Activated naive CD4-positive, alpha-beta T cell treated with anti-CD3 and anti-CD28 coated beads for 36 hours (primary cell): ENCODE measurements around the gene PRR15. TPM values are rescaled to one million over a fixed set of nuclear protein-coding genes. Genes with fewer than 3 reads are reported as not detected.

Experiments
- CTCF ChIA-PET: fragments of 350-600 bp; sonication (Branson Sonifier 250); formaldehyde crosslinking; loops from one replicate; lab custom pipeline; 2021; ENCODE audit warnings: antibody characterized with exemption; lab: Charles Lee
- DNase-seq: peaks from one replicate; pipeline ENCODE4 v3.0.0-alpha.2; 2020
- H3K27ac Mint-ChIP-seq: one replicate; pipeline ENCODE4 v1.8.0; 2021; ENCODE audit warnings: mild to moderate bottlenecking, mixed read lengths
- H3K27me3 Mint-ChIP-seq: one replicate; pipeline ENCODE4 v1.8.0; 2021; ENCODE audit warnings: low read depth, mixed read lengths
- H3K36me3 Mint-ChIP-seq: one replicate; pipeline ENCODE4 v1.8.0; 2021; ENCODE audit warnings: low read depth, mixed read lengths
- H3K4me1 Mint-ChIP-seq: one replicate; pipeline ENCODE4 v1.8.0; 2021; ENCODE audit warnings: low read depth, mixed read lengths
- H3K4me3 Mint-ChIP-seq: one replicate; pipeline ENCODE4 v1.8.0; 2021; ENCODE audit warnings: mild to moderate bottlenecking, moderate library complexity, mixed read lengths
- H3K9me3 Mint-ChIP-seq: one replicate; pipeline ENCODE4 v1.8.0; 2021; ENCODE audit warnings: mixed read lengths
- intact Hi-C: fragments of 100-400 bp; cut with micrococcal nuclease; formaldehyde crosslinking; loops from one replicate; pipeline ENCODE4 v1.15.1; 2023
- total RNA-seq, 2 experiments: library from RNA; stranded (reverse); gene quantifications; one replicate each; pipeline ENCODE4 v1.2.3, GENCODE V29; 2021

Gene PRR15
- total RNA-seq, 2 experiments from 2014 or later = not detected

DNA sequence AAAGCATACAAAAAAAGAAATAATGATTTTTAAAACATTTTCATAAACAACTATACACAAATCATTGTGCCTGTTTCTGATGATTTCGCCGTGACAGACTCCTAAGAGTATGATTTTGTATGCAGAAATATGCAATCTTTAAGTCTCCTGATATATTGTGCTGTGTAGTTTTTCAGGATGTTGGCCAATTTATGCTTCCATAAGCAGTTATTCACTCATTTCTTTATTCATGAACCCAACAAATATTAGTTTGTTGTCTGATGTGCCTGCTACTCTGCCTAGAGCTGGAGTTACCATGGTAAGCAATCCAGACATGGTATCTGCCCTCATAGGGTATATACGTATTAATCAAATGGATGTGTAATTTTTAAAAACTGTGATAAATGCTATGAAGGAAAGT lies 40.4 kb downstream of the PRR15 start:
- no peak overlapping the region for H3K4me3 Mint-ChIP-seq
- intact Hi-C loops = no loop called here
- H3K9me3 Mint-ChIP-seq = peaks cover 2% of the 10 kb centered on the region
- peaks cover 2% of the 10 kb centered on the region for H3K27me3 Mint-ChIP-seq
- H3K36me3 Mint-ChIP-seq = no peaks in the 10 kb centered on the region
- no peak overlapping the region for H3K27ac Mint-ChIP-seq
- CTCF ChIA-PET = interaction anchor here (0.6 kb wide), 1 partner anchor 11 kb away, joined by 3 read pairs; no protein-coding TSS in a partner anchor
- DNase-seq = no peak
- no peaks in the 10 kb centered on the region for H3K4me1 Mint-ChIP-seq

DNA sequence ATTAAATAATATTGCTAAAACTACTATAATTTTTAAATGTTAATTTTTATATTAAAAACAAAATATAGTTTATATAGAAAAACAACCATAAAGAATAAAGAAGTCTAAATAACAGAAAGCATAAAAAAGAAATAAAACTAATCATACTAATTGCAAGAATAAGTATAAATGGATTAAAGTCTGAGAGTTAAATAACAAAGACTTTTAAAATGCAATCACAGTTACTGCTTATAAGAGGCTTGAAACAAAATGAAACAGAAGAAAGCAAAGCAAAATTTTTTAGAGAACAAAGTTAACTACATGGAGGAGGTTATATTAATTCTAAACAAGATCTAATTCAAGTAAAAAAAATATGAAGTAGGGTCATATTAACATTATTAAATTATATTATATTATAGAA lies 41.1 kb downstream of the PRR15 start:
- Mint-ChIP-seq H3K4me1 (no peaks in the 10 kb centered on the region), H3K27ac (no peak overlapping the region), H3K9me3 (peaks cover 2% of the 10 kb centered on the region), H3K36me3 (no peaks in the 10 kb centered on the region), H3K27me3 (peaks cover 2% of the 10 kb centered on the region), H3K4me3 (no peak overlapping the region)
- no peak for DNase-seq
- CTCF ChIA-PET = no interaction called here
- intact Hi-C loops = no loop called here

DNA sequence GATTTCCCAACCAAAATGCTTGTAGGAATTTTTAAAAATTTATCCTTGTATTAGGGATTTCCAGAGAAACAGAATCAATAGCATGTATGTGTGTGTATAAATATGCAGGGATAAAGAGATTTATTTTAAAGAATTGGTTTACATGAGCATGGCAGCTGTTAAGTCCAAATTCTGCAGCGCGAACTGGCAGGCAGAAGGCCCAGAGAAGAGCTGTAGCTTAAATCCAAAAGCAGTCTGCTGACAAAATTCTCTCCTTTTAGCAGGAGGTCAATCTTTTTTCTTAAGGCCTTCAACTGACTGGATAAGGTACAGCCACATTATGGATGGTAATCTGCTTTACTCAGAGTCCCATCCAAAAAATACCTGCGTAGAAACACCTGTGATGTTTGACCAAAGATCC lies 42.0 kb downstream of the PRR15 start:
- CTCF ChIA-PET = interaction anchor here (0.6 kb wide), 1 partner anchor 1324 kb away, joined by 3 read pairs; no protein-coding TSS in a partner anchor
- no peaks in the 10 kb centered on the region for H3K4me1 Mint-ChIP-seq
- no peaks in the 10 kb centered on the region for H3K27me3 Mint-ChIP-seq
- no peaks in the 10 kb centered on the region for H3K36me3 Mint-ChIP-seq
- peaks cover 2% of the 10 kb centered on the region for H3K9me3 Mint-ChIP-seq
- DNase-seq = no peak
- intact Hi-C loops = no loop called here
- H3K27ac Mint-ChIP-seq = no peak overlapping the region
- no peak overlapping the region for H3K4me3 Mint-ChIP-seq

DNA sequence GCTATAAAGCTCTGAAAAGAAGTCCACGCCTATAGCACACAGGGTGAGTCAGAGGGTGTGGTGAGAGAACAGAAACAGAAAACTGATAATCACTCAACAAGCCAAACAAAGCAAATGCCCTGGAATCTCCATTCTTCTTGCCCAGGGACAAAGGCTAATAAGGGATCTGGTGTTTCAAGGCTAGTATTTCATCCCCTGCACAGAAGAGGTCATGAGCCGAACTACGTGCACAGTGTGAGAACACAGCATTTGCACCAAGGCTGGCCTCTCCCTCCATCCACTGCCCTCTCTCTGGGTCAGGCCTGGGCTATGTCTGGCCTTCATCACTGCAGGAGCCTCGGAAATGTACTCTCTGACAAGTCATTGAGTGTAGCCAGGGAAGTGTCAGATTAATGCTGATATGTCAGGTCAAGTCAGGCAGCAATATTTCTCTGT lies 42.7 kb downstream of the PRR15 start:
- DNase-seq = no peak
- peaks cover 2% of the 10 kb centered on the region for H3K9me3 Mint-ChIP-seq
- H3K4me3 Mint-ChIP-seq = no peak overlapping the region
- intact Hi-C loops = no loop called here
- no peaks in the 10 kb centered on the region for H3K36me3 Mint-ChIP-seq
- H3K27me3 Mint-ChIP-seq = no peaks in the 10 kb centered on the region
- CTCF ChIA-PET = interaction anchor here (0.6 to 1.2 kb wide), 2 partner anchors 315 to 1324 kb away, joined by 3 to 4 read pairs; no protein-coding TSS in a partner anchor
- no peaks in the 10 kb centered on the region for H3K4me1 Mint-ChIP-seq
- H3K27ac Mint-ChIP-seq = no peak overlapping the region

DNA sequence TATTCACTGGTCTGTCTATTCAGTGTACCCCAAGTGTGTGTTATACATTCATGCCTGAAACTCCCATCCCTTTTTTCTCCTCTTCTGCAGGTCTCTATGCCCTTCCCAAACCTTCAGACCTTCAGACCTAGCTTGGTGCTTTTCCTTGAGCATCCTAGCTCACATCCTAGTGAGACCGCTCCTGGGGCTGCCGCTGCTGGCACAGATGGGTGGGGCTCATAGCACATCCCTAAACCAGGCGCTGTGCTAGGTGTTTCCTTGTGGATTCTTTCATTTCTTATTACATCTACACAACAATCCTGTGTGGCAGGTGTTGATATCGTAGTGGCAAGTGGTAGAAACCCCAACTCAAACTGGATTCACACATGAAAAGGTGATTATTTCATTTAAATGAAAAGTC lies 43.2 kb downstream of the PRR15 start:
- intact Hi-C loops = no loop called here
- Mint-ChIP-seq H3K27ac (no peak overlapping the region), H3K27me3 (no peaks in the 10 kb centered on the region), H3K4me1 (no peaks in the 10 kb centered on the region), H3K9me3 (peaks cover 2% of the 10 kb centered on the region), H3K36me3 (no peaks in the 10 kb centered on the region), H3K4me3 (no peak overlapping the region)
- no peak for DNase-seq
- CTCF ChIA-PET = interaction anchor here (1.2 kb wide), 1 partner anchor 314 kb away, joined by 4 read pairs; no protein-coding TSS in a partner anchor

DNA sequence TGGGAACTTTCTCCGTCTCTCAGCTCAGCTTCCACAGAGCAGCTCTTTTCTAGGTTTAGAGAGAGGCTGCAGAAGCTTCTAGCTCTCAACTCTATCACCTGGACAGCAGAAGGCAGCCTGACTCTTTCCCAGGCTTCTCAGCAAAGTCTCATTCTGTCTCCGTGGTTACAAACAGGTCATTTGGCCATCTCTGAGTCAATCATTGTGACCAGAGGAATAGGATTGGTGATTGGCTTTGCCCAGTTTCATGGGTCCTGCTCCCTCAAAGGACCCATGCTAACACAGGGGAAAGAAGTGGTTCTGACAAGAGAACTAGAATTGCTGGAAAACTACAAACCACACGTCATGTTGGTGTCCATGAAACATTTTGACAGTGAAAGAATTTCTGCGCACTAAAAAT lies 43.6 kb downstream of the PRR15 start:
- CTCF ChIA-PET = interaction anchor here (1.2 kb wide), 1 partner anchor 314 kb away, joined by 4 read pairs; no protein-coding TSS in a partner anchor
- Mint-ChIP-seq H3K9me3 (peaks cover 2% of the 10 kb centered on the region), H3K36me3 (no peaks in the 10 kb centered on the region), H3K4me3 (no peak overlapping the region), H3K27ac (no peak overlapping the region), H3K27me3 (no peaks in the 10 kb centered on the region), H3K4me1 (no peaks in the 10 kb centered on the region)
- intact Hi-C loops = no loop called here
- DNase-seq = no peak

DNA sequence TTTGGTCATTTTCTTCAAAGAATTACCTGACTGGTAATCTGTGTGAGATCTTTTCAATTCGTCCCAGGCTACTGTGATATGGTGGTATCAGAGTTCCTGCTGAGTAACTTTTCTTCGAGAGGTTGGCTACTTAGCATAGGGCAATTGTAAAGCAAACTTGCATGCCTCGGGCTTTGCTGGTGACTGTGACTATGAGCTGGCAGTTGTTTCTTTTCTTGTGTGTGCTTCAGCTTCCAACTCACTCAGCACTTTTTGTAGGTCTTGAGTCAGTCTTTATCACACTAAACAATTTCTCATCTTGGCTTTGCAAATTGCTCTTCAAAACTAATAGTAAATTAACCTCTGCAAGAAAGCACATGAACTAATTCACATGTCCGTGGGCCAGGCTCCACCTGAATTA lies 44.3 kb downstream of the PRR15 start:
- H3K9me3 Mint-ChIP-seq = peaks cover 2% of the 10 kb centered on the region
- no peak for DNase-seq
- CTCF ChIA-PET = no interaction called here
- H3K4me1 Mint-ChIP-seq = no peaks in the 10 kb centered on the region
- H3K27ac Mint-ChIP-seq = no peak overlapping the region
- intact Hi-C loops = no loop called here
- no peaks in the 10 kb centered on the region for H3K36me3 Mint-ChIP-seq
- H3K27me3 Mint-ChIP-seq = no peaks in the 10 kb centered on the region
- no peak overlapping the region for H3K4me3 Mint-ChIP-seq

DNA sequence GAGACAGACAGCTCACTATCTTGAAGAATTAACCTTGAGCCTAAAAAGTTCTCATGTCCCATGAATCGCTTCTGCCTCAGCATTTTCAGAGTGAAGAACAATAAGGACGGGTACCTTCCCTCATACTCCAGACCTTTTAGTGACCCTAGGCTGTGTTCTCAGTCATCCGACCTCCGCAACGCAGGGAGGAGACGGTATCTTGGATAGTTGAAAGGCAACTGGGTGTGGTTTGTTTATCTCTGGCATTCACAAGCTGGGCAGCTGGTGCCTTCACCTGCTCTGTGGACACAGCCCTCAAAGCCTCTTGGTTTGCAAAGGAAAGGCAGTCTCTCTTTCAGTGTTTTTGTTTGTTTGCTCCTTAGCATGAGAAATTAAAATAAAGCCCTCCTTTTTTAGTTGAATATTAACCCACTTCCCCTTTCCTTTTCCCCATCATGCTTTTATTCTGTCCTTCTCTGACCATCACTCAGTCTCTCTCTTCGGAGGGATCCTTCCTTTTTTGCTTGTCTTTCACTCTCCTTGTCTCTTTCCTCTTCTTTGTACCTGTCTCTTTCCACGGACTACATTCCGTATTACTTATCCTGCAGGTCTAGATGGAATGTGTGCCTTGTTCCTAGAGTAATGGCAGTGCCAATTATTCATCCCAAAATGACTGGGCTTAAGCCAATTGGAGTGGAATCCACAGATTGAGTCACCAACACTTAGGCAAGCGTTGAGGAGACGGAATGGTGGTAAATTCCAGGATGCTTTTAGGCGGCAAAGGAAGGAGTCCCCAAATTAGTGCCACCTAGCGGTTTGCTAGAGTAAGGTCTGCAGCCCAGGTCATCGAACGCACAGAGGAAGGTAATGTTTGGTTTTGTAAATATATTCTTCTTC lies 45.8 kb downstream of the PRR15 start:
- Mint-ChIP-seq H3K4me3 (no peak overlapping the region), H3K27me3 (peaks cover 2% of the 10 kb centered on the region), H3K9me3 (no peaks in the 10 kb centered on the region), H3K36me3 (no peaks in the 10 kb centered on the region), H3K4me1 (no peaks in the 10 kb centered on the region), H3K27ac (no peak overlapping the region)
- no peak for DNase-seq
- CTCF ChIA-PET = no interaction called here
- intact Hi-C loops = no loop called here

DNA sequence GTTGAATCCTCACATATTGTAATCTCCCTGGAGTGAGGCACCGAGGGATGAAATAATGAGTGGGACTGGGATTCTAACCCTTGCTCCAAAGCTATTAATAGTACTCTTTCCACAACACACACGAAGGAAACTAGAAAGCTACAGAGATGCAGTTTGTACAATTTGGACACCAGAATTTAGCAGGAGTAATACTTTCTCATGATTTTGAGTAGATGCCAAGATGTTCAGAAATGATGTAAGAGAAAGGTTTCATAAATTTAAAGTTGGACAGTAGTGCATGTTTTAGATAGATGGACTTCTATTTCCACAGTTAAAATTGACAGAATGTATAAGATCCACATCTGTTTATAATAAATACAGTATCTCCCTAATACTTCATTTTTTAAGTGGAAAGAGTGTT lies 46.5 kb downstream of the PRR15 start:
- H3K9me3 Mint-ChIP-seq = no peaks in the 10 kb centered on the region
- no peaks in the 10 kb centered on the region for H3K4me1 Mint-ChIP-seq
- intact Hi-C loops = no loop called here
- H3K27ac Mint-ChIP-seq = no peak overlapping the region
- peaks cover 3% of the 10 kb centered on the region for H3K27me3 Mint-ChIP-seq
- H3K36me3 Mint-ChIP-seq = no peaks in the 10 kb centered on the region
- H3K4me3 Mint-ChIP-seq = no peak overlapping the region
- no peak for DNase-seq
- CTCF ChIA-PET = no interaction called here

DNA sequence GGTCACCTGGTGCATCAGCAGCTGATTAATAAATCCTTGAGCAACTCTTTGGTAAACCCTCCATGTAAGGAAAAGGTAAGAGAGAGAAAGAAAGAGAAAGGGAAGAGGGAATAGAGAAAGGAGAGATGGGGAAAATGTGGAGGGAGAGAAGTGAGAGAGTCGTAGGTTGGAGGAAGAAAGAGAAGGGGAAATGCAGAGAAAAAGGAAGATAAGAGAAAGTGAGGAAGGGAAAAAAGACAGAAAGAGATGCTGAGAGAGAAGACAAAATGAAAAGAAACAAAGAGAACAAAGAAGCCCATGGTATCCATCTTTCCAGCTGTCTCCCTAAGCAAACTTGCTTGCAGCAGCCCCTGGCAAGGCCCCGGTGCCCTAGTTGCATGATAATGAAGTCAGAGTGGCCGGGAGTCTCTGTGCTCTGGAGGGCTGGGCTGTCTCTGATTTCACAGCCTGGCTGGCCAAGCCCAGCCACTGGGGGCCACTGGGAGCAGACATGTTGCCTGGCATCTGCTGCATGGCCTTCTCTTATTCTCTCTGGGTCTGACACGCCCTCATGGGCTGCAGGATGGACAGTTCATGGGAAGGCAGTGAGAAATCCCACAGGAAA lies 48.4 kb downstream of the PRR15 start:
- no peak overlapping the region for H3K4me3 Mint-ChIP-seq
- CTCF ChIA-PET = no interaction called here
- H3K9me3 Mint-ChIP-seq = no peaks in the 10 kb centered on the region
- no peak overlapping the region for H3K27ac Mint-ChIP-seq
- H3K27me3 Mint-ChIP-seq = peaks cover 3% of the 10 kb centered on the region
- intact Hi-C loops = no loop called here
- DNase-seq = no peak
- H3K4me1 Mint-ChIP-seq = no peaks in the 10 kb centered on the region
- no peaks in the 10 kb centered on the region for H3K36me3 Mint-ChIP-seq

DNA sequence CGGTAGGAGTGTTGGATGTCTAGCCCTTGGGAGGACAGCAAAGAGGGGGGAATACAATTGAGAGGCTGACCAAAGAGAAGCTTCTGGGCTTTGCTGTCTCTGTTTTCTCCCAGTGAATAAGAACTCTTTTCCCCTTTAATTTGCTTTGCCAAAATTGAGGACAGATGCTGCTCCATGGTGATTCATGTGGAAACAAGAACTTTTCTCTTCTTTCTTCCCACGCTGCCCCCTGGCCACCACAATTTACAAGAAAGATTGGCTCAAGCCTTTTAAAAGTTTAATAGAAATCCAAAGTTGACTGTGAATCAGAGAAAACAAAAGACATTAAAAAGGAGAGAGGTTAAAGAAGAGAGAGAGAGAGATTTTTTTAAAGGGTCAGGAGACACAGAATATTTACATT lies 49.0 kb downstream of the PRR15 start:
- Mint-ChIP-seq H3K9me3 (no peaks in the 10 kb centered on the region), H3K27ac (no peak overlapping the region), H3K36me3 (no peaks in the 10 kb centered on the region), H3K4me1 (no peaks in the 10 kb centered on the region), H3K27me3 (peaks cover 3% of the 10 kb centered on the region), H3K4me3 (no peak overlapping the region)
- CTCF ChIA-PET = no interaction called here
- DNase-seq = no peak
- intact Hi-C loops = no loop called here

DNA sequence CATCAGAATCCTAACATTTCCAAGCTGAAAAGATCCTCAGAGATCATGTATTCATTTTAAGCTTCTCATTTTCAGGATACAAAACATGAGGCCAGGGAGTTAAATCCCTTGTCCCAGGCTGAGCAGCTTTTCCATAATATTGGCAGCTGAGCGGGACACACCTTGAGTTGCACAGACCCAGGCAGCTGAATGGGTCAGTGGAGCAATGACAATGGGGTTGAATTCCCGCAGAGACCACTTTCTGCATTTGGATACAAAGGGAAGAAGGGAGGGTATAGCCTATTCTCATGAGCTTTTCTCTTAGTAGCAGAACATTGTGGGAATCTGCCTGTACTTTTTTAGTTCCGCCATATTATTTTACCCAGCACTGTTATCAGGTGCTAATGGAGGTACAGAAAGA lies 49.5 kb downstream of the PRR15 start:
- Mint-ChIP-seq H3K9me3 (no peaks in the 10 kb centered on the region), H3K36me3 (no peaks in the 10 kb centered on the region), H3K27me3 (peaks cover 3% of the 10 kb centered on the region), H3K4me1 (no peaks in the 10 kb centered on the region), H3K27ac (no peak overlapping the region), H3K4me3 (no peak overlapping the region)
- CTCF ChIA-PET = no interaction called here
- no peak for DNase-seq
- intact Hi-C loops = no loop called here

DNA sequence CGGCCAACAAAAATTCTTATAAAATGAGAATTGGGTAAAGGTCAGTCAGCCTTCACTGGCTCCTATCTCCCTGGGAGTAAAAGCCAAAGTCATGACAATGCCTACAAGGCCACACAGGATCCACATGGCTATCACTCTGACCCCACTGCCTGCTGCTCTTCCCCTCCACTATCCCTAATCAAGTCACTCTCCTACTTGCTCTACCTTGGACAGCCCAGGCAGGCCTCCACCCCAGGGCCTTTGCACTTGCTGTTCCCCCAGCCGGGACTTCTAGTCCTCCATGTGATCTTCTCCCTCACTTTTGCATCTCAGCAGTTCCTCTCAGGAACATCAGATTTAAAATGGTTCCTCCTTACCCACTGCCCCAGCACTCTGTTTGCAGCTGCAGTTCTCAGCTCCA lies 50.6 kb downstream of the PRR15 start:
- no peak overlapping the region for H3K27ac Mint-ChIP-seq
- H3K4me3 Mint-ChIP-seq = no peak overlapping the region
- H3K9me3 Mint-ChIP-seq = no peaks in the 10 kb centered on the region
- H3K36me3 Mint-ChIP-seq = no peaks in the 10 kb centered on the region
- no peaks in the 10 kb centered on the region for H3K4me1 Mint-ChIP-seq
- CTCF ChIA-PET = no interaction called here
- peaks cover 9% of the 10 kb centered on the region for H3K27me3 Mint-ChIP-seq
- intact Hi-C loops = no loop called here
- DNase-seq = no peak
